HepG2 (cell line): Measurements from ENCODE around the gene CLCNKA. TPM values are rescaled to one million over a fixed set of nuclear protein-coding genes. Genes with fewer than 3 reads are reported as not detected.

Source experiments
- ADNP ChIP-seq: sonication (generic); formaldehyde crosslinking; IDR thresholded peaks from 2 replicates; pipeline ENCODE4 v1.4.0; 2020; ENCODE audit warnings: missing genetic modification reagents
- CENPBD1 ChIP-seq: sonication (generic); formaldehyde crosslinking; IDR thresholded peaks from 2 replicates; pipeline ENCODE4 v1.8.0; 2022; ENCODE audit warnings: missing genetic modification reagents, low read depth, mild to moderate bottlenecking, borderline replicate concordance
- CHD4 ChIP-seq: fragments of 200-600 bp; sonication (generic); IDR thresholded peaks from 2 replicates; pipeline ENCODE4 v1.7.0; 2017; ENCODE audit warnings: mild to moderate bottlenecking, low read length, borderline replicate concordance
- ETS1 ChIP-seq: sonication (generic); formaldehyde crosslinking; IDR thresholded peaks from 2 replicates; pipeline ENCODE4 v1.4.0; 2020; ENCODE audit warnings: missing genetic modification reagents
- FOXP1 ChIP-seq, 2 experiments: fragments of 450-650 bp in 1 of 2; IDR thresholded peaks; 2 replicates each; pipeline ENCODE4 v1.6.1; 2017 to 2018; ENCODE audit warnings: antibody characterized with exemption in 1 of 2
- HNRNPUL1 ChIP-seq: fragments of 200-400 bp; formaldehyde crosslinking; IDR thresholded peaks from 2 replicates; pipeline ENCODE4 v1.6.1; 2017; ENCODE audit warnings: low read depth, mild to moderate bottlenecking, low read length, moderate library complexity
- KDM4B ChIP-seq: sonication (generic); formaldehyde crosslinking; IDR thresholded peaks from 2 replicates; pipeline ENCODE4 v1.4.0; 2020; ENCODE audit warnings: missing genetic modification reagents
- MTF1 ChIP-seq: sonication (generic); formaldehyde crosslinking; IDR thresholded peaks from 2 replicates; pipeline ENCODE4 v1.5.0; 2020; ENCODE audit warnings: missing genetic modification reagents
- MTF2 ChIP-seq: sonication (generic); formaldehyde crosslinking; IDR thresholded peaks from 2 replicates; pipeline ENCODE4 v1.5.0; 2020; ENCODE audit warnings: missing genetic modification reagents, borderline replicate concordance
- SOX6 ChIP-seq, 2 experiments: fragments of 450-650 bp in 1 of 2; sonication (generic) in 1 of 2; formaldehyde crosslinking in 1 of 2; IDR thresholded peaks; 2 replicates each; pipeline versions ENCODE4 v1.4.0 to v1.6.1; 2017 to 2020; ENCODE audit warnings: antibody characterized with exemption in 1 of 2, mild to moderate bottlenecking in 1 of 2, missing genetic modification reagents in 1 of 2
- TEAD3 ChIP-seq: optimal IDR thresholded peaks from 2 replicates; pipeline ENCODE3; 2016; ENCODE audit warnings: borderline replicate concordance
- ZC3H4 ChIP-seq: sonication (generic); formaldehyde crosslinking; IDR thresholded peaks from 2 replicates; pipeline ENCODE4 v1.4.0; 2020; ENCODE audit warnings: missing genetic modification reagents, borderline replicate concordance
- ZKSCAN5 ChIP-seq: sonication (generic); formaldehyde crosslinking; IDR thresholded peaks from 2 replicates; pipeline ENCODE4 v1.5.1; 2020; ENCODE audit warnings: mild to moderate bottlenecking, missing genetic modification reagents
- ZMYM2 ChIP-seq: sonication (generic); formaldehyde crosslinking; IDR thresholded peaks from 2 replicates; pipeline ENCODE4 v1.8.0; 2022; ENCODE audit warnings: mild to moderate bottlenecking, missing genetic modification reagents
- ZNF282 ChIP-seq: fragments of 450-650 bp; IDR thresholded peaks from 2 replicates; pipeline ENCODE4 v1.6.1; 2018; ENCODE audit not compliant: partially characterized antibody
- ZNF546 ChIP-seq: sonication (generic); formaldehyde crosslinking; conservative IDR thresholded peaks from 2 replicates; pipeline ENCODE4 v1.8.1; 2023; ENCODE audit warnings: mild to moderate bottlenecking, missing genetic modification reagents
- ZNF768 ChIP-seq: sonication (generic); formaldehyde crosslinking; IDR thresholded peaks from 2 replicates; pipeline ENCODE4 v1.4.0; 2020; ENCODE audit warnings: missing genetic modification reagents
- ZNF83 ChIP-seq: sonication (generic); formaldehyde crosslinking; IDR thresholded peaks from 2 replicates; pipeline ENCODE4 v1.4.0; 2020; ENCODE audit warnings: missing genetic modification reagents, mild to moderate bottlenecking, borderline replicate concordance
- ZNF841 ChIP-seq: sonication (generic); formaldehyde crosslinking; IDR thresholded peaks from 2 replicates; pipeline ENCODE4 v1.8.1; 2023; ENCODE audit warnings: missing genetic modification reagents, borderline replicate concordance
- polyA plus RNA-seq, 8 experiments: library from polyadenylated mRNA; depleted of rRNA in 3 of 8; stranded (reverse) in 7 of 8; unstranded in 1 of 8; fragments of >200 nt; fragmentation: Illumina TruSeq in 4 of 8; extraction: Trizol in 4 of 8; gene quantifications; 2 replicates each; pipeline versions ENCODE4 v1.2.1 to v1.2.3, GENCODE V29; 2011 to 2016; ENCODE audit warnings: low read depth in 4 of 8, missing spikeins in 1 of 8, mixed read lengths in 1 of 8; ENCODE audit not compliant: insufficient read depth in 1 of 8
- total RNA-seq, 5 experiments: library from RNA; depleted of rRNA; stranded (reverse); fragments of >200 nt; fragmentation: Illumina TruSeq; extraction: Trizol; gene quantifications; 2 replicates each; pipeline ENCODE4 v1.2.3, GENCODE V29; 2016; ENCODE audit warnings: low read depth in 1 of 5
- TF ChIP-seq, protein P1 (sequence below): sonication (generic); formaldehyde crosslinking; IDR thresholded peaks from 2 replicates; pipeline ENCODE4 v1.4.0; 2020; ENCODE audit warnings: missing genetic modification reagents
- TF ChIP-seq, protein P2 (sequence below): sonication (generic); formaldehyde crosslinking; IDR thresholded peaks from 2 replicates; pipeline ENCODE4 v1.9.0; 2021; ENCODE audit warnings: missing genetic modification reagents, mild to moderate bottlenecking, borderline replicate concordance
- TF ChIP-seq, protein P3 (sequence below): sonication (generic); formaldehyde crosslinking; IDR thresholded peaks from 2 replicates; pipeline ENCODE4 v1.4.0; 2020; ENCODE audit warnings: missing genetic modification reagents

Gene CLCNKA
- total and polyA plus RNA-seq, 2 of the 13 experiments (the other 11 are each of a cell fraction or from before 2014, with no cell fraction given) = 0.03 TPM; not detected in 1

GRCh38 chr1:16017461-16018303, 4.2 kb upstream of the CLCNKA start, which contains the start of gene HSPB7 (continued):
- TF ChIP-seq, protein P1, sequence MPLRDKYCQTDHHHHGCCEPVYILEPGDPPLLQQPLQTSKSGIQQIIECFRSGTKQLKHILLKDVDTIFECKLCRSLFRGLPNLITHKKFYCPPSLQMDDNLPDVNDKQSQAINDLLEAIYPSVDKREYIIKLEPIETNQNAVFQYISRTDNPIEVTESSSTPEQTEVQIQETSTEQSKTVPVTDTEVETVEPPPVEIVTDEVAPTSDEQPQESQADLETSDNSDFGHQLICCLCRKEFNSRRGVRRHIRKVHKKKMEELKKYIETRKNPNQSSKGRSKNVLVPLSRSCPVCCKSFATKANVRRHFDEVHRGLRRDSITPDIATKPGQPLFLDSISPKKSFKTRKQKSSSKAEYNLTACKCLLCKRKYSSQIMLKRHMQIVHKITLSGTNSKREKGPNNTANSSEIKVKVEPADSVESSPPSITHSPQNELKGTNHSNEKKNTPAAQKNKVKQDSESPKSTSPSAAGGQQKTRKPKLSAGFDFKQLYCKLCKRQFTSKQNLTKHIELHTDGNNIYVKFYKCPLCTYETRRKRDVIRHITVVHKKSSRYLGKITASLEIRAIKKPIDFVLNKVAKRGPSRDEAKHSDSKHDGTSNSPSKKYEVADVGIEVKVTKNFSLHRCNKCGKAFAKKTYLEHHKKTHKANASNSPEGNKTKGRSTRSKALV = peak; percentile 78
- TF ChIP-seq MTF1 (CRISPR knock-in tag) = no peak
- TF ChIP-seq ZKSCAN5 = no peak
- no peak for TF ChIP-seq SOX6 (IDR thresholded peaks at IDR 0.05)
- 0 out of 2 replicates have a peak, but pooled peaks have one; percentile 20 for TF ChIP-seq SOX6 (CRISPR knock-in tag; IDR thresholded peaks at IDR 0.05)
- 0 out of 2 replicates have a peak, but pooled peaks have one; percentile 47 for TF ChIP-seq MTF2 (CRISPR knock-in tag)
- peak; percentile 25 for TF ChIP-seq TEAD3 (CRISPR knock-in tag)
- TF ChIP-seq ZNF83 = no peak
- TF ChIP-seq, protein P2, sequence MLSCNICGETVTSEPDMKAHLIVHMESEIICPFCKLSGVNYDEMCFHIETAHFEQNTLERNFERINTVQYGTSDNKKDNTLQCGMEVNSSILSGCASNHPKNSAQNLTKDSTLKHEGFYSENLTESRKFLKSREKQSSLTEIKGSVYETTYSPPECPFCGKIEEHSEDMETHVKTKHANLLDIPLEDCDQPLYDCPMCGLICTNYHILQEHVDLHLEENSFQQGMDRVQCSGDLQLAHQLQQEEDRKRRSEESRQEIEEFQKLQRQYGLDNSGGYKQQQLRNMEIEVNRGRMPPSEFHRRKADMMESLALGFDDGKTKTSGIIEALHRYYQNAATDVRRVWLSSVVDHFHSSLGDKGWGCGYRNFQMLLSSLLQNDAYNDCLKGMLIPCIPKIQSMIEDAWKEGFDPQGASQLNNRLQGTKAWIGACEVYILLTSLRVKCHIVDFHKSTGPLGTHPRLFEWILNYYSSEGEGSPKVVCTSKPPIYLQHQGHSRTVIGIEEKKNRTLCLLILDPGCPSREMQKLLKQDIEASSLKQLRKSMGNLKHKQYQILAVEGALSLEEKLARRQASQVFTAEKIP (CRISPR knock-in tag) = no peak
- no peak for TF ChIP-seq ETS1 (CRISPR knock-in tag)
- peak; percentile 55; the same call in 1 of the 2 replicates for TF ChIP-seq ZNF768 (CRISPR knock-in tag)
- no peak for TF ChIP-seq ZNF841 (CRISPR knock-in tag)
- TF ChIP-seq ADNP = no peak
- no peak for TF ChIP-seq KDM4B (CRISPR knock-in tag)
- TF ChIP-seq ZMYM2 (CRISPR knock-in tag) = no peak
- TF ChIP-seq ZNF282 = no peak
- TF ChIP-seq ZNF546 (CRISPR knock-in tag) = no peak
- TF ChIP-seq CENPBD1 = no peak
- no peak for TF ChIP-seq ZC3H4 (CRISPR knock-in tag)
- TF ChIP-seq CHD4 = no peak
- no peak for TF ChIP-seq HNRNPUL1
- TF ChIP-seq FOXP1 (IDR thresholded peaks at IDR 0.05) = no peak
- TF ChIP-seq FOXP1 (CRISPR knock-in tag; IDR thresholded peaks at IDR 0.05) = no peak
- TF ChIP-seq, protein P3, sequence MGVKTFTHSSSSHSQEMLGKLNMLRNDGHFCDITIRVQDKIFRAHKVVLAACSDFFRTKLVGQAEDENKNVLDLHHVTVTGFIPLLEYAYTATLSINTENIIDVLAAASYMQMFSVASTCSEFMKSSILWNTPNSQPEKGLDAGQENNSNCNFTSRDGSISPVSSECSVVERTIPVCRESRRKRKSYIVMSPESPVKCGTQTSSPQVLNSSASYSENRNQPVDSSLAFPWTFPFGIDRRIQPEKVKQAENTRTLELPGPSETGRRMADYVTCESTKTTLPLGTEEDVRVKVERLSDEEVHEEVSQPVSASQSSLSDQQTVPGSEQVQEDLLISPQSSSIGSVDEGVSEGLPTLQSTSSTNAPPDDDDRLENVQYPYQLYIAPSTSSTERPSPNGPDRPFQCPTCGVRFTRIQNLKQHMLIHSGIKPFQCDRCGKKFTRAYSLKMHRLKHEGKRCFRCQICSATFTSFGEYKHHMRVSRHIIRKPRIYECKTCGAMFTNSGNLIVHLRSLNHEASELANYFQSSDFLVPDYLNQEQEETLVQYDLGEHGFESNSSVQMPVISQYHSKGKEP (CRISPR knock-in tag) = no peak
